ENCODE measurements around the gene STARD5. TPM values are rescaled to one million over a fixed set of nuclear protein-coding genes. Genes with fewer than 3 reads are reported as not detected.

STARD5 gene
- total and polyA plus RNA-seq, 9 of the 15 experiments (the other 6 are each of a cell fraction or from before 2014, with no cell fraction given): 1.7 to 5.7 (median 2.2) TPM

DNA sequence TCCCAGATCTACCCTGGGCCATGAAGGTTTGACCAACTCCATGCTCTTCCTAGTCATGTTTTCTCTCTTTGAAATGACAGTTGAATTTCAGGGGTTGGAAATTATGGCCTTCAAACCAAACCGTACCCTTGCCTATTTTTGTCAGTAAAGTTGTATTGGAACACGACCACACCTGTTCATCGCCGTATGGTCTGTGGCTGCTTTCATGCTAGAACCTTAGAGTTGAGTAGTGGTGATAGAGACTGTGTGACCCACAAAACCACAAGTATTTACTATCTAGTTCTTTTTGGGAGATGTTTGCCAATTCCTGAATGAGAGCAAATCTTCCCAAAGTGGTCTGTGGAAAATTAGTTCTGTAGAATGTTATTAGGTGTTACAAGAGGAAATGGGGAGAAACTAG lies 24.0 kb upstream of the STARD5 start:
- peaks cover 2 to 29% of the 10 kb centered on the region in 2 experiments; a peak in 4 of 5 replicates for H3K27me3 ChIP-seq (ENCODE audit: control insufficient read depth in 2 of 2, insufficient read depth in 2 of 2, low read length in 2 of 2)
- in situ Hi-C loops (cut with MboI): no loop called here
- H3K27ac ChIP-seq (ENCODE audit: extremely low read depth, low read depth, low read length): no peak overlapping the region
- DNase-seq (ENCODE audit: extremely low read depth in 1 of 4, low spot score in 3 of 4) (no peak), ATAC-seq (no peak), FAIRE-seq (no peak)
- no TSS peak for BruUV-seq (replicated peaks)
- no peak overlapping the region for H3K9ac ChIP-seq (ENCODE audit: insufficient read depth in 1 of 2, low read depth in 2 of 2, low read length in 2 of 2)
- no peaks in the 10 kb centered on the region for H3K9me3 ChIP-seq (replicated peaks; ENCODE audit: control insufficient read depth, insufficient read depth, low read depth, low read length)
- ChIA-PET POLR2A (no interaction called here), CTCF (ENCODE audit: low intra/inter-chr PET ratio) (no interaction called here)
- WGBS (ENCODE audit: insufficient coverage, low coverage, missing lambda C conversion rate): 14% methylated on average over 4 of the region's 4 CpGs
- H2AFZ ChIP-seq (ENCODE audit: low read depth, low read length): no peak overlapping the region
- no peaks in the 10 kb centered on the region; the same call in 1 of the 2 replicates for H4K20me1 ChIP-seq (replicated peaks; ENCODE audit: control insufficient read depth, insufficient read depth, low read length)
- H3K36me3 ChIP-seq (ENCODE audit: control insufficient read depth, insufficient read depth, low read length): no peaks in the 10 kb centered on the region
- no peaks in the 10 kb centered on the region for H3K4me1 ChIP-seq (replicated peaks in 1 of 2; ENCODE audit: control insufficient read depth in 2 of 2, insufficient read depth in 2 of 2, low read length in 2 of 2)
- no peaks in the 10 kb centered on the region for H3K9me1 ChIP-seq (ENCODE audit: control insufficient read depth, insufficient read depth, low read length)
- no peak overlapping the region for H3K4me2 ChIP-seq (ENCODE audit: insufficient read depth, low read length)
- H3K4me3 ChIP-seq: no peak overlapping the region
- intact Hi-C loops (cut with micrococcal nuclease): no loop called here
- no peaks in the 10 kb centered on the region for H3K79me2 ChIP-seq (ENCODE audit: control insufficient read depth, insufficient read depth, low read length)
- TF ChIP-seq, protein P1, sequence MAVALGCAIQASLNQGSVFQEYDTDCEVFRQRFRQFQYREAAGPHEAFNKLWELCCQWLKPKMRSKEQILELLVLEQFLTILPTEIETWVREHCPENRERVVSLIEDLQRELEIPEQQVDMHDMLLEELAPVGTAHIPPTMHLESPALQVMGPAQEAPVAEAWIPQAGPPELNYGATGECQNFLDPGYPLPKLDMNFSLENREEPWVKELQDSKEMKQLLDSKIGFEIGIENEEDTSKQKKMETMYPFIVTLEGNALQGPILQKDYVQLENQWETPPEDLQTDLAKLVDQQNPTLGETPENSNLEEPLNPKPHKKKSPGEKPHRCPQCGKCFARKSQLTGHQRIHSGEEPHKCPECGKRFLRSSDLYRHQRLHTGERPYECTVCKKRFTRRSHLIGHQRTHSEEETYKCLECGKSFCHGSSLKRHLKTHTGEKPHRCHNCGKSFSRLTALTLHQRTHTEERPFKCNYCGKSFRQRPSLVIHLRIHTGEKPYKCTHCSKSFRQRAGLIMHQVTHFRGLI (CRISPR knock-in tag; IDR thresholded peaks at IDR 0.05): no peak
- TF ChIP-seq PKNOX1 (IDR thresholded peaks at IDR 0.05) (no peak), ZNF23 (CRISPR knock-in tag; IDR thresholded peaks at IDR 0.05) (no peak), SPI1 (IDR thresholded peaks at IDR 0.05; ENCODE audit: borderline replicate concordance, low read depth, low read length) (no peak), HNRNPLL (IDR thresholded peaks at IDR 0.05; ENCODE audit: low read depth, low read length, poor library complexity, severe bottlenecking) (no peak), AFF4 (CRISPR knock-in tag; IDR thresholded peaks at IDR 0.05) (no peak), NCOA1 (IDR thresholded peaks at IDR 0.05; ENCODE audit: low read depth) (no peak), MCM5 (IDR thresholded peaks at IDR 0.05; ENCODE audit: low read depth) (no peak), PCBP2 (IDR thresholded peaks at IDR 0.05; ENCODE audit: low read depth, low read length, poor library complexity, severe bottlenecking) (no peak), ZNF232 (CRISPR knock-in tag; IDR thresholded peaks at IDR 0.05) (no peak), HNRNPK (IDR thresholded peaks at IDR 0.05; ENCODE audit: low read depth, low read length, poor library complexity, severe bottlenecking) (no peak)
- TF ChIP-seq, protein P2, sequence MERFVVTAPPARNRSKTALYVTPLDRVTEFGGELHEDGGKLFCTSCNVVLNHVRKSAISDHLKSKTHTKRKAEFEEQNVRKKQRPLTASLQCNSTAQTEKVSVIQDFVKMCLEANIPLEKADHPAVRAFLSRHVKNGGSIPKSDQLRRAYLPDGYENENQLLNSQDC (CRISPR knock-in tag; IDR thresholded peaks at IDR 0.05): no peak
- TF ChIP-seq, protein P3, sequence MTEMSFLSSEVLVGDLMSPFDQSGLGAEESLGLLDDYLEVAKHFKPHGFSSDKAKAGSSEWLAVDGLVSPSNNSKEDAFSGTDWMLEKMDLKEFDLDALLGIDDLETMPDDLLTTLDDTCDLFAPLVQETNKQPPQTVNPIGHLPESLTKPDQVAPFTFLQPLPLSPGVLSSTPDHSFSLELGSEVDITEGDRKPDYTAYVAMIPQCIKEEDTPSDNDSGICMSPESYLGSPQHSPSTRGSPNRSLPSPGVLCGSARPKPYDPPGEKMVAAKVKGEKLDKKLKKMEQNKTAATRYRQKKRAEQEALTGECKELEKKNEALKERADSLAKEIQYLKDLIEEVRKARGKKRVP (CRISPR knock-in tag; IDR thresholded peaks at IDR 0.05): no peak
